ENCODE results near the gene FAM217B. TPM values are rescaled to one million over a fixed set of nuclear protein-coding genes. Genes with fewer than 3 reads are reported as not detected.

Gene FAM217B
- total RNA-seq, 6 experiments from 2014 or later: 1.2 to 3.6 (median 2.2) TPM

- 41% methylated on average over 1 of the region's 1 CpG for WGBS (ENCODE audit: insufficient coverage, low coverage, low lambda C conversion rate, missing lambda C conversion rate)
- Histone ChIP-seq H3K27me3 (peaks cover 0 to 12% of the 10 kb centered on the region in 2 donors), H3K36me3 (no peaks in the 10 kb centered on the region), H3K9me3 (no peaks in the 10 kb centered on the region), H3K4me3 (no peak overlapping the region), H3K27ac (no peak overlapping the region), H3K4me1 (no peaks in the 10 kb centered on the region)
- DNase-seq: no peak
- ATAC-seq: no peak
- no peak for TF ChIP-seq POLR2A (IDR thresholded peaks at IDR 0.05)
- TF ChIP-seq CTCF (IDR thresholded peaks at IDR 0.05): no peak
- intact Hi-C loops (cut with DNase I): no loop called here
These were observed 36.6 kb upstream of the FAM217B start for GRCh38 chr20:59903621-59904020.

- Histone ChIP-seq H3K36me3 (no peaks in the 10 kb centered on the region), H3K4me1 (no peaks in the 10 kb centered on the region), H3K27me3 (peaks cover 0 to 5% of the 10 kb centered on the region in 2 donors), H3K9me3 (no peaks in the 10 kb centered on the region), H3K4me3 (no peak overlapping the region), H3K27ac (no peak overlapping the region)
- intact Hi-C loops (cut with DNase I): no loop called here
- no peak for DNase-seq
- no peak for TF ChIP-seq CTCF (IDR thresholded peaks at IDR 0.05)
- TF ChIP-seq POLR2A (IDR thresholded peaks at IDR 0.05): no peak
- WGBS (ENCODE audit: insufficient coverage, low coverage, low lambda C conversion rate, missing lambda C conversion rate): 89% methylated on average over 5 of the region's 5 CpGs
- no peak for ATAC-seq
These were observed 31.3 kb upstream of the FAM217B start for GRCh38 chr20:59908855-59909254.

GRCh38 chr20:59911041-59911440 is 29.1 kb upstream of the FAM217B start:
- H3K27me3 ChIP-seq: no peaks in the 10 kb centered on the region
- H3K4me1 ChIP-seq: no peaks in the 10 kb centered on the region
- H3K9me3 ChIP-seq: no peaks in the 10 kb centered on the region
- no peaks in the 10 kb centered on the region for H3K36me3 ChIP-seq
- no peak overlapping the region for H3K4me3 ChIP-seq
- ATAC-seq (no peak), DNase-seq (no peak)
- H3K27ac ChIP-seq: no peak overlapping the region
- no peak for TF ChIP-seq CTCF (IDR thresholded peaks at IDR 0.05)
- no peak for TF ChIP-seq POLR2A (IDR thresholded peaks at IDR 0.05)
- intact Hi-C loops (cut with DNase I): no loop called here
- WGBS (ENCODE audit: insufficient coverage, low coverage, low lambda C conversion rate, missing lambda C conversion rate): 83% methylated on average over 2 of the region's 2 CpGs

- no peaks in the 10 kb centered on the region for H3K9me3 ChIP-seq
- TF ChIP-seq CTCF (IDR thresholded peaks at IDR 0.05) (no peak), POLR2A (IDR thresholded peaks at IDR 0.05) (no peak)
- ATAC-seq (no peak), DNase-seq (no peak)
- H3K4me1 ChIP-seq: no peaks in the 10 kb centered on the region
- 30% methylated on average over 4 of the region's 4 CpGs for WGBS (ENCODE audit: insufficient coverage, low coverage, low lambda C conversion rate, missing lambda C conversion rate)
- H3K4me3 ChIP-seq: no peak overlapping the region
- H3K27me3 ChIP-seq: no peaks in the 10 kb centered on the region
- intact Hi-C loops (cut with DNase I): no loop called here
- no peaks in the 10 kb centered on the region for H3K36me3 ChIP-seq
- H3K27ac ChIP-seq: no peak overlapping the region
These were observed 27.6 kb upstream of the FAM217B start for GRCh38 chr20:59912609-59913008.

GRCh38 chr20:59920944-59921343 is 19.2 kb upstream of the FAM217B start:
- ATAC-seq (no peak), DNase-seq (no peak)
- no peaks in the 10 kb centered on the region for H3K36me3 ChIP-seq
- TF ChIP-seq CTCF (IDR thresholded peaks at IDR 0.05) (no peak), POLR2A (IDR thresholded peaks at IDR 0.05) (no peak)
- no peaks in the 10 kb centered on the region for H3K9me3 ChIP-seq
- H3K4me3 ChIP-seq: no peak overlapping the region
- no peak overlapping the region for H3K27ac ChIP-seq
- H3K27me3 ChIP-seq: peaks cover 0 to 9% of the 10 kb centered on the region in 2 donors
- no peaks in the 10 kb centered on the region for H3K4me1 ChIP-seq
- intact Hi-C loops (cut with DNase I): no loop called here
